HEK293 (cell line): ENCODE measurements around the gene TCF3.

Experiments
- CTCF ChIA-PET: fragments of 350-600 bp; formaldehyde crosslinking; extraction: SDS; loops from one replicate; lab custom pipeline; 2021; ENCODE audit warnings: antibody characterized with exemption; lab: Yijun Ruan, JAX
- POLR2A ChIA-PET: fragments of 300-600 bp; formaldehyde crosslinking; extraction: SDS; loops from one replicate; lab custom pipeline; 2020; ENCODE audit warnings: antibody characterized with exemption, inconsistent platforms; lab: Yijun Ruan, JAX
- H3K27ac ChIP-seq: fragments of 200-500 bp; sonication (Bioruptor generic); 2 replicates; pipeline ENCODE4 v1.5.1; 2014; ENCODE audit warnings: low read depth, low read length, control low read depth, inconsistent platforms; ENCODE audit errors: extremely low read depth
- H3K36me3 ChIP-seq, 2 experiments: fragments of 200-500 bp in 1 of 2; sonication (Bioruptor generic) in 1 of 2; 1 replicate in 1 of 2; 2 replicates in 1 of 2; pipeline ENCODE4 v1.5.1; 2014 to 2017; ENCODE audit warnings: inconsistent platforms in 2 of 2, low read length in 2 of 2; ENCODE audit not compliant: control insufficient read depth in 2 of 2, insufficient read depth in 1 of 2
- H3K4me1 ChIP-seq: fragments of 200-500 bp; sonication (Bioruptor generic); 2 replicates; pipeline ENCODE4 v1.5.1; 2014; ENCODE audit warnings: mild to moderate bottlenecking, low read length, inconsistent platforms; ENCODE audit not compliant: control insufficient read depth, insufficient read depth
- H3K4me3 ChIP-seq: 2 replicates; pipeline ENCODE4 v1.5.1; 2011; ENCODE audit warnings: low read depth, mild to moderate bottlenecking, control low read depth, low read length, moderate library complexity
- H3K9me3 ChIP-seq: fragments of 200-500 bp; sonication (Bioruptor generic); 2 replicates; pipeline ENCODE4 v1.5.1; 2014; ENCODE audit warnings: low read depth, low read length, inconsistent platforms; ENCODE audit not compliant: control insufficient read depth, insufficient read depth
- EGR2 ChIP-seq: fragments of 450-650 bp; formaldehyde crosslinking; IDR thresholded peaks from 2 replicates; pipeline ENCODE4 v1.5.1; 2016; ENCODE audit warnings: low read depth, missing biosample characterization, missing genetic modification characterization
- FEZF1 ChIP-seq: fragments of 450-650 bp; formaldehyde crosslinking; IDR thresholded peaks from 2 replicates; pipeline ENCODE4 v1.5.1; 2016; ENCODE audit warnings: missing biosample characterization, missing genetic modification characterization
- SP2 ChIP-seq: fragments of 450-650 bp; formaldehyde crosslinking; IDR thresholded peaks from 2 replicates; pipeline ENCODE4 v1.5.1; 2016; ENCODE audit warnings: missing biosample characterization, missing genetic modification characterization
- ZFHX2 ChIP-seq: fragments of 450-650 bp; formaldehyde crosslinking; conservative IDR thresholded peaks from 2 replicates; pipeline ENCODE4 v1.5.1; 2016; ENCODE audit warnings: missing biosample characterization, missing genetic modification characterization
- ZIC2 ChIP-seq: fragments of 450-650 bp; formaldehyde crosslinking; IDR thresholded peaks from 2 replicates; pipeline ENCODE4 v1.5.1; 2016; ENCODE audit warnings: missing biosample characterization, missing genetic modification characterization
- ZNF157 ChIP-seq: fragments of 450-650 bp; formaldehyde crosslinking; IDR thresholded peaks from 2 replicates; pipeline ENCODE4 v1.5.1; 2016; ENCODE audit warnings: missing biosample characterization, missing genetic modification characterization
- ZNF16 ChIP-seq: fragments of 450-650 bp; formaldehyde crosslinking; IDR thresholded peaks from 2 replicates; pipeline ENCODE4 v1.5.1; 2016; ENCODE audit warnings: low read depth, missing biosample characterization, missing genetic modification characterization
- ZNF214 ChIP-seq: fragments of 450-650 bp; formaldehyde crosslinking; IDR thresholded peaks from 2 replicates; pipeline ENCODE4 v1.5.1; 2017; ENCODE audit warnings: missing biosample characterization, mild to moderate bottlenecking, missing genetic modification characterization, borderline replicate concordance
- ZNF292 ChIP-seq: fragments of 450-650 bp; formaldehyde crosslinking; IDR thresholded peaks from 2 replicates; pipeline ENCODE4 v1.5.1; 2016; ENCODE audit warnings: low read depth, missing biosample characterization, missing genetic modification characterization, borderline replicate concordance
- ZNF521 ChIP-seq: fragments of 450-650 bp; formaldehyde crosslinking; IDR thresholded peaks from 2 replicates; pipeline ENCODE4 v1.5.1; 2017; ENCODE audit warnings: missing biosample characterization, mild to moderate bottlenecking, missing genetic modification characterization
- ZNF837 ChIP-seq: fragments of 450-650 bp; formaldehyde crosslinking; IDR thresholded peaks from 2 replicates; pipeline ENCODE4 v1.5.1; 2016; ENCODE audit warnings: missing biosample characterization, missing genetic modification characterization
- TF ChIP-seq, protein P1 (sequence below): fragments of 450-650 bp; IDR thresholded peaks from 2 replicates; pipeline ENCODE4 v1.5.1; 2018; ENCODE audit warnings: missing biosample characterization, missing genetic modification characterization
- TF ChIP-seq, protein P2 (sequence below): fragments of 450-650 bp; formaldehyde crosslinking; IDR thresholded peaks from 2 replicates; pipeline ENCODE4 v1.5.1; 2016; ENCODE audit warnings: missing biosample characterization, missing genetic modification characterization
- TF ChIP-seq, protein P3 (sequence below): fragments of 450-650 bp; formaldehyde crosslinking; IDR thresholded peaks from 2 replicates; pipeline ENCODE4 v1.5.1; 2016; ENCODE audit warnings: missing biosample characterization, missing genetic modification characterization
- TF ChIP-seq, protein P4 (sequence below): fragments of 450-650 bp; formaldehyde crosslinking; IDR thresholded peaks from 2 replicates; pipeline ENCODE4 v1.5.1; 2016; ENCODE audit warnings: missing biosample characterization, missing genetic modification characterization
- TF ChIP-seq, protein P5 (sequence below): fragments of 450-650 bp; formaldehyde crosslinking; IDR thresholded peaks from 2 replicates; pipeline ENCODE4 v1.5.1; 2016; ENCODE audit warnings: missing biosample characterization, missing genetic modification characterization

TCF3 gene

DNA sequence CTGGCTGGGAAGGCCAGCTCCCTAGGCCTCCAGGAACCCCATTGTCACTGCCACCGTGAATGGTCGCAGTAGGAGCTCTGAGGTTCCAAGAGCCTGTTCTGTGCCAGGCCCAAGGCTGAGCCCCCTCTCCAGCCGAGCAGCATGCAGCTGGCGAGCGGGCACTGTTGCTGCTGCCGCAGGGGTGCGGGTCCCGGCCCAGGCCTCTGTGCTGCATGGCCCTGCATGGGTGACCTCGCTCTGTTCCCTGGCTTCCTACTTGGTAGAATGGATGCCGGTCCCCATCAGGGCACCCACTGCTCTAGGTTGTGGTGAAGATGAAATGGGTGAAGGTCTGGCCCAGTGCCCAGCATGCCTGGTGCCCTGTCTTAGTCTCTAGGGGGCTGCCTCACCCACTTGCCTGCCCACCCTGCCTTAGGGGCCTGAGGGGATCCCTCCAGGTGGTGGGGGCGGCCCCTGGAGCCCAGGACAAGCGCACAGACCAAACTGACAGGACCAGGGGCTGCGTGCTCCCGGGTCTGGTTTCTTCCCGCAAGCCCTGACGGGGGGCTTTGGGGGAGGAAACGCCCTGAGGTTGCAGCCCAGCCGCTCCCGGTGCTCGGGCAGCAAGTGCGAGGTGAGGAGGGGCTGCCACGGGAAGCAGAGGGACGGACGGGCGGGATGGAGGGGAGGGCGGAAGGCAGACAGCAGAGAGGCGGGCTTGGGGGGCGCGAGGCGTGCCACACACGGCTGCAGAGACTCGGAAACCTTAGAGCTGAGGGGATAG is 38.4 kb downstream of the TCF3 start:
- Histone ChIP-seq H3K4me1 (no peaks in the 10 kb centered on the region), H3K27ac (no peak overlapping the region), H3K36me3 (peaks cover 11 to 87% of the 10 kb centered on the region in 2 experiments; a peak in 2 of 3 replicates), H3K9me3 (no peaks in the 10 kb centered on the region), H3K4me3 (no peak overlapping the region)
- CTCF ChIA-PET, result no interaction called here
- 0 out of 2 replicates have a peak, but pooled peaks have one; percentile 7 for TF ChIP-seq SP2 (tag by site-specific recombination)
- TF ChIP-seq ZIC2 (tag by site-specific recombination), result 0 out of 2 replicates have a peak, but pooled peaks have one; percentile 0
- no peak for TF ChIP-seq ZNF292 (tag by site-specific recombination)
- POLR2A ChIA-PET, result no interaction called here

DNA sequence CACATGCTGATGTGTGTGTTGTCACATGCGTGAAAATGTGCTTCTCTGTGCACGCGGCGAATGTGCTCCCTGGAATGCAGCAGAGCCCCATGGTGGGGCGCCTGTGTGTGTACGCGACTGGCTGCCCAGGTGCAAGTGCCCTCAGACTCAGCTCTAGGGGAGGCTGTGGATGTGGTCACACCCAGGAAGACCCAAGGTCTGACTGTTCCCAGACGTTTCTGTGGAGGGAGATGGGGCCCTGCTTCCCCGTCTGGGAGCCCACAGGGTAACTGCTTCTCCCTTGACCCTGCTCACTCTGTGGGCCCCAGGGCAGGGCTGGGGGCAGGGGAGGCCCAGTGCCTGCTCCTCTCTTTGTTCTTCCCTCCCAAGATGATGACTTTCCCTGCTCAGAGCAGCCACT is 39.3 kb downstream of the TCF3 start:
- H3K36me3 ChIP-seq, result peaks cover 11 to 80% of the 10 kb centered on the region in 2 experiments; a peak in 2 of 3 replicates
- CTCF ChIA-PET, result no interaction called here
- no peaks in the 10 kb centered on the region for H3K4me1 ChIP-seq
- H3K4me3 ChIP-seq, result no peak overlapping the region
- POLR2A ChIA-PET, result no interaction called here
- no peak for TF ChIP-seq ZNF521 (tag by site-specific recombination)
- TF ChIP-seq, protein P1, sequence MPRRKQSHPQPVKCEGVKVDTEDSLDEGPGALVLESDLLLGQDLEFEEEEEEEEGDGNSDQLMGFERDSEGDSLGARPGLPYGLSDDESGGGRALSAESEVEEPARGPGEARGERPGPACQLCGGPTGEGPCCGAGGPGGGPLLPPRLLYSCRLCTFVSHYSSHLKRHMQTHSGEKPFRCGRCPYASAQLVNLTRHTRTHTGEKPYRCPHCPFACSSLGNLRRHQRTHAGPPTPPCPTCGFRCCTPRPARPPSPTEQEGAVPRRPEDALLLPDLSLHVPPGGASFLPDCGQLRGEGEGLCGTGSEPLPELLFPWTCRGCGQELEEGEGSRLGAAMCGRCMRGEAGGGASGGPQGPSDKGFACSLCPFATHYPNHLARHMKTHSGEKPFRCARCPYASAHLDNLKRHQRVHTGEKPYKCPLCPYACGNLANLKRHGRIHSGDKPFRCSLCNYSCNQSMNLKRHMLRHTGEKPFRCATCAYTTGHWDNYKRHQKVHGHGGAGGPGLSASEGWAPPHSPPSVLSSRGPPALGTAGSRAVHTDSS (tag by site-specific recombination), result no peak
- no peak for TF ChIP-seq ZNF16 (tag by site-specific recombination)
- TF ChIP-seq ZNF837, result no peak
- no peak for TF ChIP-seq ZNF214 (tag by site-specific recombination)
- TF ChIP-seq, protein P2, sequence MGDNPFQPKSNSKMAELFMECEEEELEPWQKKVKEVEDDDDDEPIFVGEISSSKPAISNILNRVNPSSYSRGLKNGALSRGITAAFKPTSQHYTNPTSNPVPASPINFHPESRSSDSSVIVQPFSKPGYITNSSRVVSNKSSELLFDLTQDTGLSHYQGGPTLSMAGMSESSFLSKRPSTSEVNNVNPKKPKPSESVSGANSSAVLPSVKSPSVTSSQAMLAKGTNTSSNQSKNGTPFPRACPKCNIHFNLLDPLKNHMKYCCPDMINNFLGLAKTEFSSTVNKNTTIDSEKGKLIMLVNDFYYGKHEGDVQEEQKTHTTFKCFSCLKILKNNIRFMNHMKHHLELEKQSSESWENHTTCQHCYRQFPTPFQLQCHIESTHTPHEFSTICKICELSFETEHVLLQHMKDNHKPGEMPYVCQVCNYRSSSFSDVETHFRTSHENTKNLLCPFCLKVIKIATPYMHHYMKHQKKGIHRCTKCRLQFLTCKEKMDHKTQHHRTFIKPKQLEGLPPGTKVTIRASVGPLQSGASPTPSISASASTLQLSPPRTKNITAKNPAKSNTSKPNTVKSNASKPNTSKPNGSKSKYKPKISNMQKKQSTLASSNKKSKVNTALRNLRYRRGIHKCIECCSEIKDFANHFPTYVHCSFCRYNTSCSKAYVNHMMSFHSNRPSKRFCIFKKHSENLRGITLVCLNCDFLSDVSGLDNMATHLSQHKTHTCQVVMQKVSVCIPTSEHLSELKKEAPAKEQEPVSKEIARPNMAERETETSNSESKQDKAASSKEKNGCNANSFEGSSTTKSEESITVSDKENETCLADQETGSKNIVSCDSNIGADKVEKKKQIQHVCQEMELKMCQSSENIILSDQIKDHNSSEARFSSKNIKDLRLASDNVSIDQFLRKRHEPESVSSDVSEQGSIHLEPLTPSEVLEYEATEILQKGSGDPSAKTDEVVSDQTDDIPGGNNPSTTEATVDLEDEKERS (tag by site-specific recombination), result no peak
- TF ChIP-seq FEZF1 (tag by site-specific recombination), result no peak
- H3K9me3 ChIP-seq, result no peaks in the 10 kb centered on the region
- H3K27ac ChIP-seq, result no peak overlapping the region

DNA sequence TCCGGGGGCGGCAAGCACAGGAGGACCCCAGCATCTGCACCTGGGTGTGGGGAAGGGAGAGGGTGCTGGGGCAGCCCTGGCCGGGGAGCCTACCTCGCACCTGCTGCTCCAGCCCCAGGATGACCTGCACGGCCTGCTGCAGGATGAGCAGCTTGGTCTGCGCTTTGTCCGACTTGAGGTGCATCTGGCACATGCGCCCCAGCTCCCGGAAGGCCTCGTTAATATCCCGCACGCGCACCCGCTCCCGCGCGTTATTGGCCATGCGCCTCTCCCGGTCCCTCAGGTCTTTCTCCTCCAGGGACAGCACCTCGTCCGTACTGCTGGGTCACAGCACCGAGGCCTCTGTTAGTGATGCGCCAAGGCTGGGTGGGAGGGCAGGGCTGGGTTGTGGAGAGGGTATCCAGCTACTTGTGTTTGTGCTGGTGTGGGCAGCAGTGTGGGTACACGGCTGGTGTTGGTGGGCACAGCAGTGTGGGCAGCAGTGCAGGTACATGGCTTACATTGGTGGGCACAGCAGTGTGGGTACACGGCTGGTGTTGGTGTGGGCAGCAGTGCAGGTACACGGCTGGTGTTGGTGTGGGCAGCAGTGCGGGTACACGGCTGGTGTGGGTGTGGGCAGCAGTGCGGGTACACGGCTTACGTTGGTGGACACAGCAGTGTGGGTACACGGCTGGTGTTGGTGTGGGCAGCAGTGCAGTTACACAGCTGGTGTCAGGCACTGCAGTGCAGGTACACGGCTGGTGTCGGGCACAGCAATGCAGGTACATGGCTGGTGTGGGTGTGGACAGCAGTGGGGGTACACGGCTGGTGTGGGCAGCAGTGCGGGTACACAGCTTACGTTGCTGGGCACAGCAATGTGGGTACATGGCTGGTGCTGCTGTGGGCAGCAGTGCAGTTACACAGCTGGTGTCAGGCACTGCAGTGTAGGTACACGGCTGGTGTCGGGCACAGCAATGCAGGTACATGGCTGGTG is 40.0 kb downstream of the TCF3 start:
- POLR2A ChIA-PET, result no interaction called here
- H3K36me3 ChIP-seq, result peaks cover 11 to 73% of the 10 kb centered on the region in 2 experiments; a peak in 2 of 3 replicates
- TF ChIP-seq EGR2 (tag by site-specific recombination) (peak; percentile 82), ZNF157 (tag by site-specific recombination) (peak; percentile 100), ZFHX2 (tag by site-specific recombination) (peak; percentile 61)
- TF ChIP-seq, protein P3, sequence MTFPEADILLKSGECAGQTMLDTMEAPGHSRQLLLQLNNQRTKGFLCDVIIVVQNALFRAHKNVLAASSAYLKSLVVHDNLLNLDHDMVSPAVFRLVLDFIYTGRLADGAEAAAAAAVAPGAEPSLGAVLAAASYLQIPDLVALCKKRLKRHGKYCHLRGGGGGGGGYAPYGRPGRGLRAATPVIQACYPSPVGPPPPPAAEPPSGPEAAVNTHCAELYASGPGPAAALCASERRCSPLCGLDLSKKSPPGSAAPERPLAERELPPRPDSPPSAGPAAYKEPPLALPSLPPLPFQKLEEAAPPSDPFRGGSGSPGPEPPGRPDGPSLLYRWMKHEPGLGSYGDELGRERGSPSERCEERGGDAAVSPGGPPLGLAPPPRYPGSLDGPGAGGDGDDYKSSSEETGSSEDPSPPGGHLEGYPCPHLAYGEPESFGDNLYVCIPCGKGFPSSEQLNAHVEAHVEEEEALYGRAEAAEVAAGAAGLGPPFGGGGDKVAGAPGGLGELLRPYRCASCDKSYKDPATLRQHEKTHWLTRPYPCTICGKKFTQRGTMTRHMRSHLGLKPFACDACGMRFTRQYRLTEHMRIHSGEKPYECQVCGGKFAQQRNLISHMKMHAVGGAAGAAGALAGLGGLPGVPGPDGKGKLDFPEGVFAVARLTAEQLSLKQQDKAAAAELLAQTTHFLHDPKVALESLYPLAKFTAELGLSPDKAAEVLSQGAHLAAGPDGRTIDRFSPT (tag by site-specific recombination), result peak; percentile 47; the same call in 1 of the 2 replicates
- TF ChIP-seq, protein P4, sequence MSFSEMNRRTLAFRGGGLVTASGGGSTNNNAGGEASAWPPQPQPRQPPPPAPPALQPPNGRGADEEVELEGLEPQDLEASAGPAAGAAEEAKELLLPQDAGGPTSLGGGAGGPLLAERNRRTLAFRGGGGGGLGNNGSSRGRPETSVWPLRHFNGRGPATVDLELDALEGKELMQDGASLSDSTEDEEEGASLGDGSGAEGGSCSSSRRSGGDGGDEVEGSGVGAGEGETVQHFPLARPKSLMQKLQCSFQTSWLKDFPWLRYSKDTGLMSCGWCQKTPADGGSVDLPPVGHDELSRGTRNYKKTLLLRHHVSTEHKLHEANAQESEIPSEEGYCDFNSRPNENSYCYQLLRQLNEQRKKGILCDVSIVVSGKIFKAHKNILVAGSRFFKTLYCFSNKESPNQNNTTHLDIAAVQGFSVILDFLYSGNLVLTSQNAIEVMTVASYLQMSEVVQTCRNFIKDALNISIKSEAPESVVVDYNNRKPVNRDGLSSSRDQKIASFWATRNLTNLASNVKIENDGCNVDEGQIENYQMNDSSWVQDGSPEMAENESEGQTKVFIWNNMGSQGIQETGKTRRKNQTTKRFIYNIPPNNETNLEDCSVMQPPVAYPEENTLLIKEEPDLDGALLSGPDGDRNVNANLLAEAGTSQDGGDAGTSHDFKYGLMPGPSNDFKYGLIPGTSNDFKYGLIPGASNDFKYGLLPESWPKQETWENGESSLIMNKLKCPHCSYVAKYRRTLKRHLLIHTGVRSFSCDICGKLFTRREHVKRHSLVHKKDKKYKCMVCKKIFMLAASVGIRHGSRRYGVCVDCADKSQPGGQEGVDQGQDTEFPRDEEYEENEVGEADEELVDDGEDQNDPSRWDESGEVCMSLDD (tag by site-specific recombination), result no peak
- TF ChIP-seq, protein P5, sequence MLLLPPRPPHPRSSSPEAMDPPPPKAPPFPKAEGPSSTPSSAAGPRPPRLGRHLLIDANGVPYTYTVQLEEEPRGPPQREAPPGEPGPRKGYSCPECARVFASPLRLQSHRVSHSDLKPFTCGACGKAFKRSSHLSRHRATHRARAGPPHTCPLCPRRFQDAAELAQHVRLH (tag by site-specific recombination), result no peak

More for the DNA sequence above, 40.0 kb downstream of the TCF3 start:
- CTCF ChIA-PET, result no interaction called here
- Histone ChIP-seq H3K4me1 (no peaks in the 10 kb centered on the region), H3K4me3 (no peak overlapping the region), H3K27ac (no peak overlapping the region), H3K9me3 (no peaks in the 10 kb centered on the region)
